ENCODE results near the gene COL21A1. TPM values are rescaled to one million over a fixed set of nuclear protein-coding genes. Genes with fewer than 3 reads are reported as not detected.

The COL21A1 gene
- total and polyA plus RNA-seq, 2 donors (not counting 1 experiment from before 2014, with no cell fraction given) = 6.9 to 28.2 TPM

- Histone ChIP-seq H3K9me3 (ENCODE audit: control insufficient read depth, insufficient read depth, low read depth, low read length) (no peaks in the 10 kb centered on the region), H3K36me3 (ENCODE audit: control insufficient read depth, insufficient read depth, low read length) (no peaks in the 10 kb centered on the region), H3K9ac (ENCODE audit: insufficient read depth, low read length) (no peak overlapping the region), H3K4me3 (replicated peaks in 1 of 4; ENCODE audit: control extremely low read depth in 1 of 4, insufficient read depth in 1 of 4, low read depth in 3 of 4, low read length in 4 of 4) (no peak overlapping the region), H3K4me2 (ENCODE audit: extremely low read depth, insufficient read depth, low read length) (no peak overlapping the region), H2AFZ (ENCODE audit: low read length) (no peak overlapping the region), H3K4me1 (ENCODE audit: control insufficient read depth, extremely low read depth, insufficient read depth, low read length) (no peaks in the 10 kb centered on the region), H3K27ac (ENCODE audit: insufficient read depth, low read length) (no peak overlapping the region), H4K20me1 (ENCODE audit: control insufficient read depth, extremely low read depth, insufficient read depth, low read length) (no peaks in the 10 kb centered on the region), H3K27me3 (ENCODE audit: control insufficient read depth, insufficient read depth, low read length) (no peaks in the 10 kb centered on the region), H3K79me2 (ENCODE audit: control insufficient read depth, insufficient read depth, low read length) (no peaks in the 10 kb centered on the region)
- TF ChIP-seq EZH2 (IDR thresholded peaks at IDR 0.05; ENCODE audit: low read length, missing control alignments) (no peak), CTCF (conservative IDR thresholded peaks at IDR 0.05 in 1 of 2, IDR thresholded peaks at IDR 0.05 in 1 of 2; ENCODE audit: low read depth in 1 of 2, low read length in 2 of 2) (no peak)
- no peak for DNase-seq (ENCODE audit: low read depth in 2 of 2)
Observed at GRCh38 chr6:56162081-56162480, 85.3 kb downstream of the COL21A1 start.

- Histone ChIP-seq H3K9me3 (ENCODE audit: control insufficient read depth, insufficient read depth, low read depth, low read length) (no peaks in the 10 kb centered on the region), H3K9ac (ENCODE audit: insufficient read depth, low read length) (no peak overlapping the region), H4K20me1 (ENCODE audit: control insufficient read depth, extremely low read depth, insufficient read depth, low read length) (no peaks in the 10 kb centered on the region), H3K4me3 (replicated peaks in 1 of 4; ENCODE audit: control extremely low read depth in 1 of 4, insufficient read depth in 1 of 4, low read depth in 3 of 4, low read length in 4 of 4) (no peak overlapping the region), H3K4me2 (ENCODE audit: extremely low read depth, insufficient read depth, low read length) (no peak overlapping the region), H2AFZ (ENCODE audit: low read length) (no peak overlapping the region), H3K27me3 (ENCODE audit: control insufficient read depth, insufficient read depth, low read length) (no peaks in the 10 kb centered on the region), H3K4me1 (ENCODE audit: control insufficient read depth, extremely low read depth, insufficient read depth, low read length) (peaks cover 2% of the 10 kb centered on the region), H3K79me2 (ENCODE audit: control insufficient read depth, insufficient read depth, low read length) (no peaks in the 10 kb centered on the region), H3K36me3 (ENCODE audit: control insufficient read depth, insufficient read depth, low read length) (no peaks in the 10 kb centered on the region), H3K27ac (ENCODE audit: insufficient read depth, low read length) (no peak overlapping the region)
- no peak for DNase-seq (ENCODE audit: low read depth in 2 of 2)
- TF ChIP-seq EZH2 (IDR thresholded peaks at IDR 0.05; ENCODE audit: low read length, missing control alignments) (no peak), CTCF (conservative IDR thresholded peaks at IDR 0.05 in 1 of 2, IDR thresholded peaks at IDR 0.05 in 1 of 2; ENCODE audit: low read depth in 1 of 2, low read length in 2 of 2) (no peak)
Observed at GRCh38 chr6:56160489-56160888, 86.9 kb downstream of the COL21A1 start.

GRCh38 chr6:56158571-56158970, 88.8 kb downstream of the COL21A1 start:
- Histone ChIP-seq H3K79me2 (ENCODE audit: control insufficient read depth, insufficient read depth, low read length) (no peaks in the 10 kb centered on the region), H2AFZ (ENCODE audit: low read length) (no peak overlapping the region), H3K27ac (ENCODE audit: insufficient read depth, low read length) (no peak overlapping the region), H3K4me1 (ENCODE audit: control insufficient read depth, extremely low read depth, insufficient read depth, low read length) (peaks cover 2% of the 10 kb centered on the region), H4K20me1 (ENCODE audit: control insufficient read depth, extremely low read depth, insufficient read depth, low read length) (no peaks in the 10 kb centered on the region), H3K9ac (ENCODE audit: insufficient read depth, low read length) (no peak overlapping the region), H3K4me2 (ENCODE audit: extremely low read depth, insufficient read depth, low read length) (no peak overlapping the region), H3K36me3 (ENCODE audit: control insufficient read depth, insufficient read depth, low read length) (no peaks in the 10 kb centered on the region), H3K27me3 (ENCODE audit: control insufficient read depth, insufficient read depth, low read length) (no peaks in the 10 kb centered on the region), H3K4me3 (replicated peaks in 1 of 4; ENCODE audit: control extremely low read depth in 1 of 4, insufficient read depth in 1 of 4, low read depth in 3 of 4, low read length in 4 of 4) (no peak overlapping the region), H3K9me3 (ENCODE audit: control insufficient read depth, insufficient read depth, low read depth, low read length) (no peaks in the 10 kb centered on the region)
- TF ChIP-seq EZH2 (IDR thresholded peaks at IDR 0.05; ENCODE audit: low read length, missing control alignments) = no peak
- TF ChIP-seq CTCF (conservative IDR thresholded peaks at IDR 0.05 in 1 of 2, IDR thresholded peaks at IDR 0.05 in 1 of 2; ENCODE audit: low read depth in 1 of 2, low read length in 2 of 2) = no peak
- no peak for DNase-seq (ENCODE audit: low read depth in 2 of 2)

All from fibroblast of lung (primary cell).